C4-2B (cell line): ENCODE measurements around the gene XPO5.
"Not testable (repeated sequence)": the region's sequence is repeated elsewhere in the genome, so short reads cannot be mapped to it uniquely, and the experiment has no call there.

Experiments used
- H3K27ac ChIP-seq: fragments of 450-650 bp; 2 replicates; pipeline ENCODE4 v1.5.1; 2017
- CTCF ChIP-seq: fragments of 450-650 bp; conservative IDR thresholded peaks from 2 replicates; pipeline ENCODE4 v1.5.1; 2017; ENCODE audit warnings: mild to moderate bottlenecking
- ZFX ChIP-seq: fragments of 450-650 bp; IDR thresholded peaks from 2 replicates; pipeline ENCODE4 v1.6.1; 2017

The XPO5 gene

DNA sequence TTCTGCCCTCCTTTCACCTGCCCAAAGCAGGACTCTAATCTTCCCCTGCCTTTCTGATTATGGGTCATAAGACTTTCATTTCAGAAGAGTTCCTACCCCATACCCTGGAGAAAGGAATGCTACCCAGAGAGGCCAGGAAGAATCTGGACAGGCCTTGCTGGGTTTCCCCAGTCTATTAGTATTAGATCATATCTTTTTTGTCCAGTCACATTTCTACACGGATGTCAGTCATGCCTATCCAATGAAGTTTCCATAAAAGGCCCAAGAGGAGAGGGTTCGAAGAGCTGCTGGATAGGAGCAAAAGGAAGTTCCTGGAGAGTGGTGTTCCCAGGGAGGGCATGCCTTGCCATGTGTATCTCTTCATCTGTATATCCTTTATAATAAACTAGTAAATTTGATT, 3.3 kb upstream of the XPO5 start:
- no peak overlapping the region; the same call in 1 of the 2 replicates for H3K27ac ChIP-seq
- TF ChIP-seq CTCF, result no peak
- TF ChIP-seq ZFX, result no peak

- no peak for TF ChIP-seq CTCF
- TF ChIP-seq ZFX, result no peak
- H3K27ac ChIP-seq, result no peak overlapping the region; the same call in 1 of the 2 replicates
Observed at GRCh38 chr6:43578748-43579147, 2.9 kb upstream of the XPO5 start.

GRCh38 chr6:43575105-43575771, 600 bp downstream of the XPO5 start:
- TF ChIP-seq ZFX (peak; percentile 52), CTCF (no peak)
- H3K27ac ChIP-seq, result peak overlapping the region; percentile 87

DNA sequence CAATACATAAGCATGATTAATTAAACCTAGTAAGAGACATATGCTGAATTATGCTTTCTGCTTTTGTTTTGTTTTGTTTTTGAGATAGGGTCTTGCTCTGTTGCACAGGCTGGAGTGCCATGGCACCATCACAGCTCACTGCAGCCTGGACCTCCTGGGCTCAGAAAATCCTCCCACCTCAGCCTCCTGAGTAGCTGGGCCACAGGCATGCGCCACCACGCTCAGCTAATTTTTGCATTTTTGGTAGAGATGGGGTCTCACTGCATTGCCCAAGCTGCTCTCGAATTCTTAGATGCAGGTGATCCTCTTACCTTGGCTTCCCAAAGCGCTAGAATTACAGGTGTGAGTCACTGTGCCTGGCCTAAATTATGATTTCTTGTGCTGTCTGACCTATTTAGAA, 3.8 kb downstream of the XPO5 start:
- TF ChIP-seq CTCF (no peak), ZFX (no peak)
- no peak overlapping the region for H3K27ac ChIP-seq

DNA sequence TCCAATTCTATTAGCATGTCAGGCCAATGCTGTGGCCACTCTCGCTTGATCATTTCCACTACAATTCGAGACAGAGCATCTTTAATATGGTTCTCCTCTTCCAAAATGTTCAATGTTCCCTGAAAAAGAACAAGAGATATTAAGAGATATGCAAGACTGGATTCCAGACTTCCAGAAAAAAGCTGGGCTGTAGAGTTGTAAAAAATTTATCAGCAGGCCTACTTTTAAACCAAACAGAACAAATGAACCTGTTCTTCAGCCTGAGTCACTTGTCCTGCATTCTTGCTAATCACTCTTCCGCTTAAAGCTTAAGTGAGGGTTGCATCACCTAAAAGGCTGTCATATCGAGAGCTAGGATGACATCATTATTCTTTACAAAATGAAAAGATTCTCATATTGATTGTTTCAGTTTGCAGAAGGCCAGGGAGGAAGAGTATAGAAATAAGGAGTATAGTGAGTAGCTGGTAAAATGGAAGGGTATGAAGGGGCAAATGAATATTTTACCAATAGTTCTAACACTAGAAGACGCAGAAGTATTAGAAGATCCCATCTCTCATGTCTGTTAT, 4.9 kb downstream of the XPO5 start:
- H3K27ac ChIP-seq, result no peak overlapping the region
- TF ChIP-seq CTCF, result no peak
- TF ChIP-seq ZFX, result no peak

- TF ChIP-seq CTCF, result no peak
- TF ChIP-seq ZFX, result no peak
- no peak overlapping the region for H3K27ac ChIP-seq
Observed at GRCh38 chr6:43559328-43559727, 16.5 kb downstream of the XPO5 start.

- not testable (repeated sequence) for H3K27ac ChIP-seq
Observed at GRCh38 chr6:43557620-43558019, 18.2 kb downstream of the XPO5 start.

- TF ChIP-seq CTCF, result no peak
- no peak for TF ChIP-seq ZFX
- H3K27ac ChIP-seq, result no peak overlapping the region
Observed at GRCh38 chr6:43547222-43547621, 28.6 kb downstream of the XPO5 start.
